HCT116 (cell line): ENCODE measurements around the gene FNBP1. TPM values are rescaled to one million over a fixed set of nuclear protein-coding genes. Genes with fewer than 3 reads are reported as not detected.

ENCODE experiments used
- ATAC-seq: fragments of 200-7000 bp; cut with Tn5 transposase; 2 replicates; pipeline ENCODE4 v1.9.1; 2020; ENCODE audit warnings: mild to moderate bottlenecking, moderate library complexity
- BruUV-seq: library from RNA; stranded (reverse); fragments of 400-500 nt; replicated peaks from 2 replicates; lab custom pipeline; 2021; lab: Mats Ljungman, UMichigan
- CTCF ChIA-PET: fragments of 300-600 bp; sonication (Branson Sonifier 250); formaldehyde crosslinking; loops from one replicate; lab custom pipeline; 2021; ENCODE audit warnings: antibody characterized with exemption; lab: Charles Lee
- POLR2A ChIA-PET: fragments of 300-600, 350-600 bp; sonication (Branson Sonifier 250); formaldehyde crosslinking; loops from one replicate; lab custom pipeline; 2021; ENCODE audit warnings: antibody characterized with exemption; lab: Charles Lee
- RAD21 ChIA-PET, 2 experiments: fragments of 300-600 bp; sonication (Branson Sonifier 250); formaldehyde crosslinking; loops; one replicate each; lab custom pipeline; 2023; ENCODE audit warnings: low total read pairs in 2 of 2; ENCODE audit not compliant: uncharacterized antibody in 2 of 2, unreplicated experiment in 2 of 2, low non-redundant PET in 1 of 2; lab: Charles Lee
- DNase-seq: peaks from one replicate; pipeline ENCODE4 v3.0.0-alpha.2; 2010; ENCODE audit warnings: low read depth, low spot score
- H2AFZ ChIP-seq: fragments of 200-600 bp; shearing (Covaris generic), sonication (generic); 2 replicates; pipeline ENCODE4 v1.6.1; 2017; ENCODE audit warnings: low read depth, mixed run types, mixed read lengths, antibody characterized with exemption, low read length; ENCODE audit not compliant: poor library complexity, severe bottlenecking
- H3K27ac ChIP-seq: 2 replicates; pipeline ENCODE4 v1.5.1; 2012; ENCODE audit warnings: low read depth, low read length
- H3K27me3 ChIP-seq: fragments of 200-600 bp; sonication (generic); 2 replicates; pipeline ENCODE4 v1.6.1; 2016; ENCODE audit warnings: mixed run types, low read length, mixed read lengths; ENCODE audit not compliant: insufficient read depth
- H3K36me3 ChIP-seq, 2 experiments: fragments of 200-500 bp in 1 of 2; fragments of 200-600 bp in 1 of 2; sonication (Bioruptor generic) in 1 of 2; sonication (generic) in 1 of 2; 2 replicates each; pipeline versions ENCODE4 v1.5.1 to v1.6.1; 2014 to 2016; ENCODE audit warnings: low read length in 2 of 2, inconsistent platforms in 1 of 2, mixed read lengths in 1 of 2, mixed run types in 1 of 2; ENCODE audit not compliant: insufficient read depth in 2 of 2, control insufficient read depth in 1 of 2
- H3K4me1 ChIP-seq, 2 experiments: fragments of 200-600 bp in 1 of 2; sonication (generic) in 1 of 2; 2 replicates each; pipeline versions ENCODE4 v1.5.1 to v1.6.1; 2012 to 2017; ENCODE audit warnings: low read length in 2 of 2, inconsistent platforms in 1 of 2, mild to moderate bottlenecking in 1 of 2, mixed read lengths in 1 of 2, mixed run types in 1 of 2, moderate library complexity in 1 of 2; ENCODE audit not compliant: insufficient read depth in 2 of 2, control insufficient read depth in 1 of 2
- H3K4me2 ChIP-seq: fragments of 200-600 bp; sonication (generic); 2 replicates; pipeline ENCODE4 v1.6.1; 2017; ENCODE audit warnings: mixed run types, low read length, mixed read lengths
- H3K4me3 ChIP-seq, 2 experiments: fragments of 200-600 bp in 1 of 2; sonication (generic) in 1 of 2; replicated peaks in 1 of 2; 2 replicates each; pipeline ENCODE4 v1.5.1; 2011 to 2016; ENCODE audit warnings: low read length in 2 of 2, control low read depth in 1 of 2, low read depth in 1 of 2, mild to moderate bottlenecking in 1 of 2, mixed read lengths in 1 of 2, mixed run types in 1 of 2
- H3K79me2 ChIP-seq: fragments of 200-600 bp; sonication (generic); 2 replicates; pipeline ENCODE4 v1.6.1; 2017; ENCODE audit warnings: mild to moderate bottlenecking, mixed run types, low read length, moderate library complexity, mixed read lengths; ENCODE audit not compliant: insufficient read depth
- H3K9ac ChIP-seq: fragments of 200-600 bp; sonication (generic); 2 replicates; pipeline ENCODE4 v1.6.1; 2016; ENCODE audit warnings: low read length, mixed read lengths
- H3K9me2 ChIP-seq: fragments of 200-600 bp; sonication (generic), shearing (Covaris generic); 2 replicates; pipeline ENCODE4 v1.6.1; 2017; ENCODE audit warnings: mixed run types, mild to moderate bottlenecking, moderate library complexity; ENCODE audit not compliant: insufficient read depth
- H3K9me3 ChIP-seq, 2 experiments: fragments of 200-500 bp in 1 of 2; fragments of 200-600 bp in 1 of 2; sonication (Bioruptor generic) in 1 of 2; sonication (generic) in 1 of 2; 2 replicates each; pipeline ENCODE4 v1.6.1; 2014 to 2017; ENCODE audit warnings: low read length in 2 of 2, mixed read lengths in 2 of 2, inconsistent platforms in 1 of 2, low read depth in 1 of 2, mild to moderate bottlenecking in 1 of 2, mixed run types in 1 of 2, moderate library complexity in 1 of 2; ENCODE audit not compliant: control insufficient read depth in 1 of 2, insufficient read depth in 1 of 2
- H4K20me1 ChIP-seq: fragments of 200-600 bp; sonication (generic), shearing (Covaris generic); 2 replicates; pipeline ENCODE4 v1.6.1; 2017; ENCODE audit warnings: mixed run types, mild to moderate bottlenecking, moderate library complexity; ENCODE audit not compliant: insufficient read depth
- CBX3 ChIP-seq: IDR thresholded peaks from 2 replicates; pipeline ENCODE4 v1.6.1; 2012; ENCODE audit warnings: low read depth
- EGR1 ChIP-seq: IDR thresholded peaks from 2 replicates; pipeline ENCODE4 v1.6.1; 2012; ENCODE audit warnings: low read depth
- EZH2 ChIP-seq: fragments of 200-600 bp; sonication (generic); IDR thresholded peaks from 2 replicates; pipeline ENCODE4 v1.6.1; 2017; ENCODE audit warnings: antibody characterized with exemption, mixed run types
- EZH2phosphoT487 ChIP-seq: fragments of 200-600 bp; IDR thresholded peaks from 2 replicates; pipeline ENCODE4 v1.6.1; 2018; ENCODE audit warnings: antibody characterized with exemption, borderline replicate concordance
- FOSL1 ChIP-seq: IDR thresholded peaks from 2 replicates; pipeline ENCODE4 v1.6.1; 2012; ENCODE audit warnings: low read depth
- JUND ChIP-seq: IDR thresholded peaks from 2 replicates; pipeline ENCODE4 v1.6.1; 2012
- POLR2A ChIP-seq: IDR thresholded peaks from 2 replicates; pipeline ENCODE4 v1.7.0; 2011; ENCODE audit warnings: borderline replicate concordance; ENCODE audit not compliant: insufficient read depth, insufficient read length; ENCODE audit errors: extremely low read depth
- RAD21 ChIP-seq: IDR thresholded peaks from 2 replicates; pipeline ENCODE4 v1.6.1; 2012; ENCODE audit warnings: low read depth, mild to moderate bottlenecking
- SIN3A ChIP-seq: IDR thresholded peaks from 2 replicates; pipeline ENCODE4 v1.6.1; 2012; ENCODE audit warnings: low read depth
- SP1 ChIP-seq: IDR thresholded peaks from 2 replicates; pipeline ENCODE4 v1.6.1; 2012; ENCODE audit warnings: low read depth
- SRF ChIP-seq: IDR thresholded peaks from 2 replicates; pipeline ENCODE4 v1.6.1; 2012; ENCODE audit warnings: low read depth
- YY1 ChIP-seq: IDR thresholded peaks from 2 replicates; pipeline ENCODE4 v1.6.1; 2011; ENCODE audit warnings: low read length, low read depth, moderate library complexity, mild to moderate bottlenecking; ENCODE audit not compliant: insufficient replicate concordance; ENCODE audit errors: extremely low read depth
- ZFX ChIP-seq: fragments of 450-650 bp; IDR thresholded peaks from 2 replicates; pipeline ENCODE4 v1.6.1; 2017
- intact Hi-C: fragments of 100-400 bp; cut with micrococcal nuclease; formaldehyde crosslinking; loops from 2 replicates; pipeline ENCODE4 v1.10.0; 2022
- total RNA-seq: library from RNA; stranded (reverse); gene quantifications from one replicate; pipeline ENCODE4 v1.2.1, GENCODE V29; 2021; ENCODE audit not compliant: unreplicated experiment
- TF ChIP-seq, protein P1 (sequence below): IDR thresholded peaks from 2 replicates; pipeline ENCODE4 v1.6.1; 2012
- TF ChIP-seq, protein P2 (sequence below): IDR thresholded peaks from 2 replicates; pipeline ENCODE4 v1.6.1; 2011; ENCODE audit warnings: mild to moderate bottlenecking, low read length, moderate library complexity; ENCODE audit not compliant: insufficient replicate concordance; ENCODE audit errors: extremely low read depth
- TF ChIP-seq, protein P3 (sequence below), 3 experiments: fragments of 200-600 bp in 1 of 3; sonication (generic) in 1 of 3; IDR thresholded peaks in 2 of 3; conservative IDR thresholded peaks in 1 of 3; 2 replicates each; pipeline ENCODE4 v1.5.1; 2012 to 2017; ENCODE audit warnings: low read depth in 2 of 3, low read length in 2 of 3, antibody characterized with exemption in 1 of 3, borderline replicate concordance in 1 of 3, control low read depth in 1 of 3, mild to moderate bottlenecking in 1 of 3, mixed read lengths in 1 of 3, mixed run types in 1 of 3, moderate library complexity in 1 of 3; ENCODE audit not compliant: insufficient read depth in 1 of 3
- TF ChIP-seq, protein P4 (sequence below): IDR thresholded peaks from 2 replicates; pipeline ENCODE4 v1.6.1; 2012; ENCODE audit warnings: low read depth

FNBP1 gene
- total RNA-seq, 1 experiment from 2014 or later = 25.0 TPM

DNA sequence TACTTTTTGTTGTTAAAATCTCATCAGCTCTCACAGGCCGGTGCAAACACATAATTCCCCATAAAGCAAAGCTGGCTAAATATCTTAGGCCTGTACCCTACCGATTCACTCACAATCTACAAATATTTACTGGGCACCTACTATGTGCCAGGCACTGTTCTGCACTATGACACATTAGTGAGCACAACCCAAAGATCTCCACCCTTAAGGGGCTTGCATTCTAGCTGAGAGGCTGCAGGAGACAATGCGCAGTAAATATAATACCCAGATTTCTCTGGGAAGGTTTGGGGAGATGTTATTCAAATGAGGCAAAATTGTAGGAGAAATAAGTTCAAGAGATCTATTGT lies 53.7 kb downstream of the FNBP1 start:
- Histone ChIP-seq H3K4me3 (peak overlapping the region in 1 of 2 experiments; percentile 36; a peak in 2 of 4 replicates), H4K20me1 (no peaks in the 10 kb centered on the region), H3K9me3 (no peaks in the 10 kb centered on the region), H3K36me3 (no peaks in the 10 kb centered on the region), H3K9ac (peak overlapping the region; percentile 28), H3K4me1 (peaks cover 26 to 36% of the 10 kb centered on the region in 2 experiments), H3K9me2 (no peaks in the 10 kb centered on the region), H3K27ac (no peak overlapping the region), H2AFZ (no peak overlapping the region), H3K79me2 (no peaks in the 10 kb centered on the region), H3K27me3 (no peaks in the 10 kb centered on the region), H3K4me2 (peak overlapping the region; percentile 71)
- POLR2A ChIA-PET = no interaction called here
- no TSS peak for BruUV-seq
- DNase-seq = no peak
- ATAC-seq = peak; percentile 13; the same call in 1 of the 2 replicates
- TF ChIP-seq EZH2phosphoT487 (no peak), EZH2 (no peak), ZFX (no peak), SIN3A (no peak), SRF (no peak), CBX3 (no peak), SP1 (no peak; the same call in 1 of the 2 replicates), YY1 (no peak), RAD21 (no peak), JUND (no peak), EGR1 (no peak), FOSL1 (no peak), POLR2A (no peak)
- TF ChIP-seq, protein P1, sequence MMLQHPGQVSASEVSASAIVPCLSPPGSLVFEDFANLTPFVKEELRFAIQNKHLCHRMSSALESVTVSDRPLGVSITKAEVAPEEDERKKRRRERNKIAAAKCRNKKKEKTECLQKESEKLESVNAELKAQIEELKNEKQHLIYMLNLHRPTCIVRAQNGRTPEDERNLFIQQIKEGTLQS = no peak
- TF ChIP-seq, protein P2, sequence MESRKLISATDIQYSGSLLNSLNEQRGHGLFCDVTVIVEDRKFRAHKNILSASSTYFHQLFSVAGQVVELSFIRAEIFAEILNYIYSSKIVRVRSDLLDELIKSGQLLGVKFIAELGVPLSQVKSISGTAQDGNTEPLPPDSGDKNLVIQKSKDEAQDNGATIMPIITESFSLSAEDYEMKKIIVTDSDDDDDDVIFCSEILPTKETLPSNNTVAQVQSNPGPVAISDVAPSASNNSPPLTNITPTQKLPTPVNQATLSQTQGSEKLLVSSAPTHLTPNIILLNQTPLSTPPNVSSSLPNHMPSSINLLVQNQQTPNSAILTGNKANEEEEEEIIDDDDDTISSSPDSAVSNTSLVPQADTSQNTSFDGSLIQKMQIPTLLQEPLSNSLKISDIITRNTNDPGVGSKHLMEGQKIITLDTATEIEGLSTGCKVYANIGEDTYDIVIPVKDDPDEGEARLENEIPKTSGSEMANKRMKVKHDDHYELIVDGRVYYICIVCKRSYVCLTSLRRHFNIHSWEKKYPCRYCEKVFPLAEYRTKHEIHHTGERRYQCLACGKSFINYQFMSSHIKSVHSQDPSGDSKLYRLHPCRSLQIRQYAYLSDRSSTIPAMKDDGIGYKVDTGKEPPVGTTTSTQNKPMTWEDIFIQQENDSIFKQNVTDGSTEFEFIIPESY = no peak
- TF ChIP-seq, protein P3, sequence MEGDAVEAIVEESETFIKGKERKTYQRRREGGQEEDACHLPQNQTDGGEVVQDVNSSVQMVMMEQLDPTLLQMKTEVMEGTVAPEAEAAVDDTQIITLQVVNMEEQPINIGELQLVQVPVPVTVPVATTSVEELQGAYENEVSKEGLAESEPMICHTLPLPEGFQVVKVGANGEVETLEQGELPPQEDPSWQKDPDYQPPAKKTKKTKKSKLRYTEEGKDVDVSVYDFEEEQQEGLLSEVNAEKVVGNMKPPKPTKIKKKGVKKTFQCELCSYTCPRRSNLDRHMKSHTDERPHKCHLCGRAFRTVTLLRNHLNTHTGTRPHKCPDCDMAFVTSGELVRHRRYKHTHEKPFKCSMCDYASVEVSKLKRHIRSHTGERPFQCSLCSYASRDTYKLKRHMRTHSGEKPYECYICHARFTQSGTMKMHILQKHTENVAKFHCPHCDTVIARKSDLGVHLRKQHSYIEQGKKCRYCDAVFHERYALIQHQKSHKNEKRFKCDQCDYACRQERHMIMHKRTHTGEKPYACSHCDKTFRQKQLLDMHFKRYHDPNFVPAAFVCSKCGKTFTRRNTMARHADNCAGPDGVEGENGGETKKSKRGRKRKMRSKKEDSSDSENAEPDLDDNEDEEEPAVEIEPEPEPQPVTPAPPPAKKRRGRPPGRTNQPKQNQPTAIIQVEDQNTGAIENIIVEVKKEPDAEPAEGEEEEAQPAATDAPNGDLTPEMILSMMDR (IDR thresholded peaks at IDR 0.05 in 2 of 3, conservative IDR thresholded peaks at IDR 0.05 in 1 of 3; ENCODE audit: borderline replicate concordance in 1 of 3, insufficient read depth in 1 of 3, low read depth in 2 of 3, low read length in 2 of 3) = no peak
- TF ChIP-seq, protein P4, sequence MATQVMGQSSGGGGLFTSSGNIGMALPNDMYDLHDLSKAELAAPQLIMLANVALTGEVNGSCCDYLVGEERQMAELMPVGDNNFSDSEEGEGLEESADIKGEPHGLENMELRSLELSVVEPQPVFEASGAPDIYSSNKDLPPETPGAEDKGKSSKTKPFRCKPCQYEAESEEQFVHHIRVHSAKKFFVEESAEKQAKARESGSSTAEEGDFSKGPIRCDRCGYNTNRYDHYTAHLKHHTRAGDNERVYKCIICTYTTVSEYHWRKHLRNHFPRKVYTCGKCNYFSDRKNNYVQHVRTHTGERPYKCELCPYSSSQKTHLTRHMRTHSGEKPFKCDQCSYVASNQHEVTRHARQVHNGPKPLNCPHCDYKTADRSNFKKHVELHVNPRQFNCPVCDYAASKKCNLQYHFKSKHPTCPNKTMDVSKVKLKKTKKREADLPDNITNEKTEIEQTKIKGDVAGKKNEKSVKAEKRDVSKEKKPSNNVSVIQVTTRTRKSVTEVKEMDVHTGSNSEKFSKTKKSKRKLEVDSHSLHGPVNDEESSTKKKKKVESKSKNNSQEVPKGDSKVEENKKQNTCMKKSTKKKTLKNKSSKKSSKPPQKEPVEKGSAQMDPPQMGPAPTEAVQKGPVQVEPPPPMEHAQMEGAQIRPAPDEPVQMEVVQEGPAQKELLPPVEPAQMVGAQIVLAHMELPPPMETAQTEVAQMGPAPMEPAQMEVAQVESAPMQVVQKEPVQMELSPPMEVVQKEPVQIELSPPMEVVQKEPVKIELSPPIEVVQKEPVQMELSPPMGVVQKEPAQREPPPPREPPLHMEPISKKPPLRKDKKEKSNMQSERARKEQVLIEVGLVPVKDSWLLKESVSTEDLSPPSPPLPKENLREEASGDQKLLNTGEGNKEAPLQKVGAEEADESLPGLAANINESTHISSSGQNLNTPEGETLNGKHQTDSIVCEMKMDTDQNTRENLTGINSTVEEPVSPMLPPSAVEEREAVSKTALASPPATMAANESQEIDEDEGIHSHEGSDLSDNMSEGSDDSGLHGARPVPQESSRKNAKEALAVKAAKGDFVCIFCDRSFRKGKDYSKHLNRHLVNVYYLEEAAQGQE = no peak
- CTCF ChIA-PET = no interaction called here
- RAD21 ChIA-PET = no interaction called here
- intact Hi-C loops = no loop called here
